ENCODE data around the gene SCARB1.

The SCARB1 gene

GRCh38 chr12:124872068-124872719 lies 8.5 kb upstream of the SCARB1 start:
- DNase-seq (ENCODE audit: low spot score), result no peak
- Histone ChIP-seq H3K27ac (no peak overlapping the region), H3K4me3 (no peak overlapping the region)
- no peak for TF ChIP-seq CTCF (IDR thresholded peaks at IDR 0.05)

- no peak for DNase-seq (ENCODE audit: low spot score)
- no peak overlapping the region for H3K27ac ChIP-seq
- no peak overlapping the region for H3K4me3 ChIP-seq
- no peak for TF ChIP-seq CTCF (IDR thresholded peaks at IDR 0.05)
These were observed 7.6 kb upstream of the SCARB1 start for GRCh38 chr12:124871297-124871696.

- no peak for TF ChIP-seq CTCF (IDR thresholded peaks at IDR 0.05)
- DNase-seq (ENCODE audit: low spot score), result no peak
- Histone ChIP-seq H3K4me3 (no peak overlapping the region), H3K27ac (no peak overlapping the region)
These were observed 6.9 kb upstream of the SCARB1 start for GRCh38 chr12:124870515-124870914.

- peak overlapping the region in 1 of 2 donors; percentile 79 for H3K27ac ChIP-seq
- no peak for DNase-seq (ENCODE audit: low spot score)
- H3K4me3 ChIP-seq, result peak overlapping the region; percentile 17
- TF ChIP-seq CTCF (IDR thresholded peaks at IDR 0.05), result no peak
These were observed 5.5 kb upstream of the SCARB1 start for GRCh38 chr12:124869059-124869665.

- peak overlapping the region; percentile 17 for H3K4me3 ChIP-seq
- DNase-seq (ENCODE audit: low spot score), result no peak
- peak overlapping the region in 1 of 2 donors; percentile 79 for H3K27ac ChIP-seq
- TF ChIP-seq CTCF (IDR thresholded peaks at IDR 0.05), result no peak
These were observed 4.8 kb upstream of the SCARB1 start for GRCh38 chr12:124868252-124869058.

- DNase-seq (ENCODE audit: low spot score), result no peak
- no peak for TF ChIP-seq CTCF (IDR thresholded peaks at IDR 0.05)
- Histone ChIP-seq H3K27ac (no peak overlapping the region), H3K4me3 (no peak overlapping the region)
These were observed 3.8 kb upstream of the SCARB1 start for GRCh38 chr12:124867401-124867930.
